HEK293 (cell line): ENCODE results near the gene LAMTOR2.

Experiments
- CTCF ChIA-PET: fragments of 350-600 bp; formaldehyde crosslinking; extraction: SDS; loops from one replicate; lab custom pipeline; 2021; ENCODE audit warnings: antibody characterized with exemption; lab: Yijun Ruan, JAX
- POLR2A ChIA-PET: fragments of 300-600 bp; formaldehyde crosslinking; extraction: SDS; loops from one replicate; lab custom pipeline; 2020; ENCODE audit warnings: antibody characterized with exemption, inconsistent platforms; lab: Yijun Ruan, JAX
- H3K27ac ChIP-seq: fragments of 200-500 bp; sonication (Bioruptor generic); 2 replicates; pipeline ENCODE4 v1.5.1; 2014; ENCODE audit warnings: low read depth, low read length, control low read depth, inconsistent platforms; ENCODE audit errors: extremely low read depth
- H3K36me3 ChIP-seq, 2 experiments: fragments of 200-500 bp in 1 of 2; sonication (Bioruptor generic) in 1 of 2; 1 replicate in 1 of 2; 2 replicates in 1 of 2; pipeline ENCODE4 v1.5.1; 2014 to 2017; ENCODE audit warnings: inconsistent platforms in 2 of 2, low read length in 2 of 2; ENCODE audit not compliant: control insufficient read depth in 2 of 2, insufficient read depth in 1 of 2
- H3K4me1 ChIP-seq: fragments of 200-500 bp; sonication (Bioruptor generic); 2 replicates; pipeline ENCODE4 v1.5.1; 2014; ENCODE audit warnings: mild to moderate bottlenecking, low read length, inconsistent platforms; ENCODE audit not compliant: control insufficient read depth, insufficient read depth
- H3K4me3 ChIP-seq: 2 replicates; pipeline ENCODE4 v1.5.1; 2011; ENCODE audit warnings: low read depth, mild to moderate bottlenecking, control low read depth, low read length, moderate library complexity
- H3K9me3 ChIP-seq: fragments of 200-500 bp; sonication (Bioruptor generic); 2 replicates; pipeline ENCODE4 v1.5.1; 2014; ENCODE audit warnings: low read depth, low read length, inconsistent platforms; ENCODE audit not compliant: control insufficient read depth, insufficient read depth
- MYNN ChIP-seq: fragments of 450-650 bp; formaldehyde crosslinking; IDR thresholded peaks from 2 replicates; pipeline ENCODE4 v1.5.1; 2016; ENCODE audit warnings: missing biosample characterization, missing genetic modification characterization, borderline replicate concordance
- MZF1 ChIP-seq: fragments of 450-650 bp; formaldehyde crosslinking; IDR thresholded peaks from 2 replicates; pipeline ENCODE4 v1.5.1; 2017; ENCODE audit warnings: missing biosample characterization, missing genetic modification characterization, borderline replicate concordance
- PRDM1 ChIP-seq: fragments of 450-650 bp; formaldehyde crosslinking; IDR thresholded peaks from 2 replicates; pipeline ENCODE4; 2016; ENCODE audit warnings: missing biosample characterization, missing genetic modification characterization
- RBAK ChIP-seq: fragments of 450-650 bp; formaldehyde crosslinking; IDR thresholded peaks from 2 replicates; pipeline ENCODE4 v1.5.1; 2016; ENCODE audit warnings: missing biosample characterization, missing genetic modification characterization
- SP7 ChIP-seq: fragments of 450-650 bp; formaldehyde crosslinking; IDR thresholded peaks from 2 replicates; pipeline ENCODE4 v1.5.1; 2016; ENCODE audit warnings: missing biosample characterization, missing genetic modification characterization
- ZBTB17 ChIP-seq: fragments of 450-650 bp; formaldehyde crosslinking; IDR thresholded peaks from 2 replicates; pipeline ENCODE4 v1.5.1; 2016; ENCODE audit warnings: missing biosample characterization, missing genetic modification characterization
- ZBTB8A ChIP-seq: fragments of 450-650 bp; formaldehyde crosslinking; IDR thresholded peaks from 2 replicates; pipeline ENCODE4 v1.5.1; 2016; ENCODE audit warnings: missing biosample characterization, missing genetic modification characterization
- ZNF146 ChIP-seq: fragments of 450-650 bp; formaldehyde crosslinking; IDR thresholded peaks from 2 replicates; pipeline ENCODE4 v1.5.1; 2016; ENCODE audit warnings: missing biosample characterization, missing genetic modification characterization
- ZNF24 ChIP-seq: fragments of 450-650 bp; formaldehyde crosslinking; IDR thresholded peaks from 2 replicates; pipeline ENCODE4 v1.5.1; 2016; ENCODE audit warnings: missing biosample characterization, missing genetic modification characterization
- ZNF423 ChIP-seq: fragments of 450-650 bp; formaldehyde crosslinking; IDR thresholded peaks from 2 replicates; pipeline ENCODE4 v1.5.1; 2016; ENCODE audit warnings: missing biosample characterization, missing genetic modification characterization
- ZNF629 ChIP-seq: fragments of 450-650 bp; formaldehyde crosslinking; IDR thresholded peaks from 2 replicates; pipeline ENCODE4 v1.5.1; 2017; ENCODE audit warnings: missing biosample characterization, missing genetic modification characterization
- ZNF654 ChIP-seq: fragments of 450-650 bp; formaldehyde crosslinking; IDR thresholded peaks from 2 replicates; pipeline ENCODE4 v1.5.1; 2016; ENCODE audit warnings: low read depth, missing biosample characterization, missing genetic modification characterization
- TF ChIP-seq, protein P1 (sequence below): fragments of 450-650 bp; formaldehyde crosslinking; IDR thresholded peaks from 2 replicates; pipeline ENCODE4 v1.5.1; 2016; ENCODE audit warnings: missing biosample characterization, missing genetic modification characterization
- TF ChIP-seq, protein P2 (sequence below): fragments of 450-650 bp; formaldehyde crosslinking; IDR thresholded peaks from 2 replicates; pipeline ENCODE4 v1.5.1; 2016; ENCODE audit warnings: missing biosample characterization, missing genetic modification characterization
- TF ChIP-seq, protein P3 (sequence below): fragments of 450-650 bp; formaldehyde crosslinking; IDR thresholded peaks from 2 replicates; pipeline ENCODE4 v1.5.1; 2016; ENCODE audit warnings: missing biosample characterization, missing genetic modification characterization
- TF ChIP-seq, protein P4 (sequence below): fragments of 450-650 bp; formaldehyde crosslinking; IDR thresholded peaks from 2 replicates; pipeline ENCODE4 v1.5.1; 2016; ENCODE audit warnings: missing biosample characterization, missing genetic modification characterization
- TF ChIP-seq, protein P5 (sequence below): fragments of 450-650 bp; formaldehyde crosslinking; conservative IDR thresholded peaks from 2 replicates; pipeline ENCODE4 v1.5.1; 2016; ENCODE audit warnings: low read depth, missing biosample characterization, missing genetic modification characterization
- TF ChIP-seq, protein P6 (sequence below): fragments of 450-650 bp; formaldehyde crosslinking; IDR thresholded peaks from 2 replicates; pipeline ENCODE4 v1.5.1; 2016; ENCODE audit warnings: missing biosample characterization, missing genetic modification characterization

Gene LAMTOR2

DNA sequence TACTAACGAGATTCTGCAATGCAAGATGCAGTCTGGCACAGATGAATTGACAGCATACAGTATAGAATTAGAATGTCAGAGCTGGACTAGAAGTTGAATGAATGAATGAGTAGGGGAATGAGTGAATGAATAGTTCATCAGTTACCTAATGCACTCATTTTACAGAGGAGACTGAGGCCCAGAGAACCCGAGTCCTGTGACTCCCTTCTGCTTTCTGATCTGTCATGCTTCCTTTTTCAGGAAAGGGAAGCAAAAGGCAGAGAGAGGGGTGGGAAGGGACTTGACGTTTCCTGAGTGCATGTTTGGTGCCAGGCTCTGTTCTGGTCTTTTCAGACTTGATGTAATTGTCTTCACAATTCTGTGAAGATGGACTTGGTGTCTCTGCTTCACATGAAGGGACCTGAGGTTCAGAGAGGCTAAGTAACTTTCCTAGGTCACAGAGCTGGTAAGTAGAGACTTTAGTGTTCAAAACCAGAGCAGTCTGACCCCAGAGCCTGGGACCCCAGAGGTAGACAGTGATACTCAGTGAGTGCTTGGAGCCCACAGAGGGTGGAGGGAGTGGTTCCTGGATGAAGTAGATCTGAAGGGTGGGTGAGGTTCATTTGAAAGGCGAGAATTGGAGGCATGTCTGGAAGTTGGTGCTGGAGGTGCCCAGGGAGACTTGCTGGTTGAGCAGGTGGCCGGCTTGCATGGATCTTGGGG lies 35.7 kb downstream of the LAMTOR2 start:
- TF ChIP-seq, protein P1, sequence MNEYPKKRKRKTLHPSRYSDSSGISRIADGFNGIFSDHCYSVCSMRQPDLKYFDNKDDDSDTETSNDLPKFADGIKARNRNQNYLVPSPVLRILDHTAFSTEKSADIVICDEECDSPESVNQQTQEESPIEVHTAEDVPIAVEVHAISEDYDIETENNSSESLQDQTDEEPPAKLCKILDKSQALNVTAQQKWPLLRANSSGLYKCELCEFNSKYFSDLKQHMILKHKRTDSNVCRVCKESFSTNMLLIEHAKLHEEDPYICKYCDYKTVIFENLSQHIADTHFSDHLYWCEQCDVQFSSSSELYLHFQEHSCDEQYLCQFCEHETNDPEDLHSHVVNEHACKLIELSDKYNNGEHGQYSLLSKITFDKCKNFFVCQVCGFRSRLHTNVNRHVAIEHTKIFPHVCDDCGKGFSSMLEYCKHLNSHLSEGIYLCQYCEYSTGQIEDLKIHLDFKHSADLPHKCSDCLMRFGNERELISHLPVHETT, result no peak
- TF ChIP-seq, protein P2, sequence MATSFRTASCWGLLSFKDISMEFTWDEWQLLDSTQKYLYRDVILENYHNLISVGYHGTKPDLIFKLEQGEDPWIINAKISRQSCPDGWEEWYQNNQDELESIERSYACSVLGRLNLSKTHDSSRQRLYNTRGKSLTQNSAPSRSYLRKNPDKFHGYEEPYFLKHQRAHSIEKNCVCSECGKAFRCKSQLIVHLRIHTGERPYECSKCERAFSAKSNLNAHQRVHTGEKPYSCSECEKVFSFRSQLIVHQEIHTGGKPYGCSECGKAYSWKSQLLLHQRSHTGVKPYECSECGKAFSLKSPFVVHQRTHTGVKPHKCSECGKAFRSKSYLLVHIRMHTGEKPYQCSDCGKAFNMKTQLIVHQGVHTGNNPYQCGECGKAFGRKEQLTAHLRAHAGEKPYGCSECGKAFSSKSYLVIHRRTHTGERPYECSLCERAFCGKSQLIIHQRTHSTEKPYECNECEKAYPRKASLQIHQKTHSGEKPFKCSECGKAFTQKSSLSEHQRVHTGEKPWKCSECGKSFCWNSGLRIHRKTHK (tag by site-specific recombination), result no peak
- no peak for TF ChIP-seq MZF1 (tag by site-specific recombination)
- peak; percentile 86 for TF ChIP-seq ZNF24
- peak; percentile 22; the same call in 1 of the 2 replicates for TF ChIP-seq ZBTB17 (tag by site-specific recombination)
- TF ChIP-seq, protein P3, sequence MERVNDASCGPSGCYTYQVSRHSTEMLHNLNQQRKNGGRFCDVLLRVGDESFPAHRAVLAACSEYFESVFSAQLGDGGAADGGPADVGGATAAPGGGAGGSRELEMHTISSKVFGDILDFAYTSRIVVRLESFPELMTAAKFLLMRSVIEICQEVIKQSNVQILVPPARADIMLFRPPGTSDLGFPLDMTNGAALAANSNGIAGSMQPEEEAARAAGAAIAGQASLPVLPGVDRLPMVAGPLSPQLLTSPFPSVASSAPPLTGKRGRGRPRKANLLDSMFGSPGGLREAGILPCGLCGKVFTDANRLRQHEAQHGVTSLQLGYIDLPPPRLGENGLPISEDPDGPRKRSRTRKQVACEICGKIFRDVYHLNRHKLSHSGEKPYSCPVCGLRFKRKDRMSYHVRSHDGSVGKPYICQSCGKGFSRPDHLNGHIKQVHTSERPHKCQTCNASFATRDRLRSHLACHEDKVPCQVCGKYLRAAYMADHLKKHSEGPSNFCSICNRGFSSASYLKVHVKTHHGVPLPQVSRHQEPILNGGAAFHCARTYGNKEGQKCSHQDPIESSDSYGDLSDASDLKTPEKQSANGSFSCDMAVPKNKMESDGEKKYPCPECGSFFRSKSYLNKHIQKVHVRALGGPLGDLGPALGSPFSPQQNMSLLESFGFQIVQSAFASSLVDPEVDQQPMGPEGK (tag by site-specific recombination), result no peak
- TF ChIP-seq SP7 (tag by site-specific recombination), result no peak
- TF ChIP-seq PRDM1, result no peak
- 0 out of 2 replicates have a peak, but pooled peaks have one; percentile 6 for TF ChIP-seq RBAK
- TF ChIP-seq ZNF423 (tag by site-specific recombination), result no peak
- no peak for TF ChIP-seq MYNN (tag by site-specific recombination)
- TF ChIP-seq, protein P4, sequence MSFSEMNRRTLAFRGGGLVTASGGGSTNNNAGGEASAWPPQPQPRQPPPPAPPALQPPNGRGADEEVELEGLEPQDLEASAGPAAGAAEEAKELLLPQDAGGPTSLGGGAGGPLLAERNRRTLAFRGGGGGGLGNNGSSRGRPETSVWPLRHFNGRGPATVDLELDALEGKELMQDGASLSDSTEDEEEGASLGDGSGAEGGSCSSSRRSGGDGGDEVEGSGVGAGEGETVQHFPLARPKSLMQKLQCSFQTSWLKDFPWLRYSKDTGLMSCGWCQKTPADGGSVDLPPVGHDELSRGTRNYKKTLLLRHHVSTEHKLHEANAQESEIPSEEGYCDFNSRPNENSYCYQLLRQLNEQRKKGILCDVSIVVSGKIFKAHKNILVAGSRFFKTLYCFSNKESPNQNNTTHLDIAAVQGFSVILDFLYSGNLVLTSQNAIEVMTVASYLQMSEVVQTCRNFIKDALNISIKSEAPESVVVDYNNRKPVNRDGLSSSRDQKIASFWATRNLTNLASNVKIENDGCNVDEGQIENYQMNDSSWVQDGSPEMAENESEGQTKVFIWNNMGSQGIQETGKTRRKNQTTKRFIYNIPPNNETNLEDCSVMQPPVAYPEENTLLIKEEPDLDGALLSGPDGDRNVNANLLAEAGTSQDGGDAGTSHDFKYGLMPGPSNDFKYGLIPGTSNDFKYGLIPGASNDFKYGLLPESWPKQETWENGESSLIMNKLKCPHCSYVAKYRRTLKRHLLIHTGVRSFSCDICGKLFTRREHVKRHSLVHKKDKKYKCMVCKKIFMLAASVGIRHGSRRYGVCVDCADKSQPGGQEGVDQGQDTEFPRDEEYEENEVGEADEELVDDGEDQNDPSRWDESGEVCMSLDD (tag by site-specific recombination), result 0 out of 2 replicates have a peak, but pooled peaks have one; percentile 53
- TF ChIP-seq ZBTB8A (tag by site-specific recombination), result no peak
- TF ChIP-seq, all 188 proteins: peak for 4
- H3K4me3 ChIP-seq, result no peak overlapping the region
- no peaks in the 10 kb centered on the region for H3K4me1 ChIP-seq
- POLR2A ChIA-PET, result interaction anchor here (1.1 kb wide), 1 partner anchor 25 kb away, joined by 4 read pairs; no protein-coding TSS in a partner anchor
- H3K36me3 ChIP-seq, result peaks cover 0 to 4% of the 10 kb centered on the region in 2 experiments; a peak in 2 of 3 replicates
- no peaks in the 10 kb centered on the region for H3K9me3 ChIP-seq
- CTCF ChIA-PET, result interaction anchor here (0.6 to 22.5 kb wide), 25 partner anchors 8 to 356 kb away, joined by 3 to 1029 read pairs (median 5); partner anchors contain the start of genes LMNA and MEX3A
- no peak overlapping the region for H3K27ac ChIP-seq

DNA sequence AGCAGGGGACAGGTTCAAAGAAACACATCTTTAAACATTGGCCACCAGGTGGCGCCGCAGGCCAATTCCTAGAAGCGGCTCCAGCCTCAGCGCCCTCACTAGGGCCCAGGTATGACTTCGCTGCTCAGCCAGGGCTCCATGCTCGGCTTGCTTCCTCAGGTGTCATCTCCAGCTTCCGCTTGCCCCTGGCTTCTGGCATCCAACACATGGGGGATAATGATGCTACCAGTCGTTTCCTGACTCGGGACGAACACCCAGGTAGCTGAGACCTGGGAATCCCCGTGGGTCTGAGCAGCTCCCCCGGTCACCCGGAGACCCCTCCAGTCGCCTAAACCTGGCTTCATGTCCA lies 36.2 kb downstream of the LAMTOR2 start:
- POLR2A ChIA-PET, result interaction anchor here (1.1 kb wide), 1 partner anchor 24 kb away, joined by 4 read pairs; no protein-coding TSS in a partner anchor
- H3K36me3 ChIP-seq, result peaks cover 0 to 4% of the 10 kb centered on the region in 2 experiments; a peak in 2 of 3 replicates
- H3K4me3 ChIP-seq, result no peak overlapping the region
- no peaks in the 10 kb centered on the region for H3K4me1 ChIP-seq
- no peaks in the 10 kb centered on the region for H3K9me3 ChIP-seq
- no peak overlapping the region for H3K27ac ChIP-seq
- CTCF ChIA-PET, result interaction anchor here (0.6 to 22.5 kb wide), 22 partner anchors 8 to 355 kb away, joined by 3 to 1029 read pairs (median 5); partner anchors contain the start of genes LMNA and MEX3A
- TF ChIP-seq ZNF654 (tag by site-specific recombination), result peak; percentile 86
- TF ChIP-seq ZNF146 (tag by site-specific recombination), result no peak
- TF ChIP-seq, protein P5, sequence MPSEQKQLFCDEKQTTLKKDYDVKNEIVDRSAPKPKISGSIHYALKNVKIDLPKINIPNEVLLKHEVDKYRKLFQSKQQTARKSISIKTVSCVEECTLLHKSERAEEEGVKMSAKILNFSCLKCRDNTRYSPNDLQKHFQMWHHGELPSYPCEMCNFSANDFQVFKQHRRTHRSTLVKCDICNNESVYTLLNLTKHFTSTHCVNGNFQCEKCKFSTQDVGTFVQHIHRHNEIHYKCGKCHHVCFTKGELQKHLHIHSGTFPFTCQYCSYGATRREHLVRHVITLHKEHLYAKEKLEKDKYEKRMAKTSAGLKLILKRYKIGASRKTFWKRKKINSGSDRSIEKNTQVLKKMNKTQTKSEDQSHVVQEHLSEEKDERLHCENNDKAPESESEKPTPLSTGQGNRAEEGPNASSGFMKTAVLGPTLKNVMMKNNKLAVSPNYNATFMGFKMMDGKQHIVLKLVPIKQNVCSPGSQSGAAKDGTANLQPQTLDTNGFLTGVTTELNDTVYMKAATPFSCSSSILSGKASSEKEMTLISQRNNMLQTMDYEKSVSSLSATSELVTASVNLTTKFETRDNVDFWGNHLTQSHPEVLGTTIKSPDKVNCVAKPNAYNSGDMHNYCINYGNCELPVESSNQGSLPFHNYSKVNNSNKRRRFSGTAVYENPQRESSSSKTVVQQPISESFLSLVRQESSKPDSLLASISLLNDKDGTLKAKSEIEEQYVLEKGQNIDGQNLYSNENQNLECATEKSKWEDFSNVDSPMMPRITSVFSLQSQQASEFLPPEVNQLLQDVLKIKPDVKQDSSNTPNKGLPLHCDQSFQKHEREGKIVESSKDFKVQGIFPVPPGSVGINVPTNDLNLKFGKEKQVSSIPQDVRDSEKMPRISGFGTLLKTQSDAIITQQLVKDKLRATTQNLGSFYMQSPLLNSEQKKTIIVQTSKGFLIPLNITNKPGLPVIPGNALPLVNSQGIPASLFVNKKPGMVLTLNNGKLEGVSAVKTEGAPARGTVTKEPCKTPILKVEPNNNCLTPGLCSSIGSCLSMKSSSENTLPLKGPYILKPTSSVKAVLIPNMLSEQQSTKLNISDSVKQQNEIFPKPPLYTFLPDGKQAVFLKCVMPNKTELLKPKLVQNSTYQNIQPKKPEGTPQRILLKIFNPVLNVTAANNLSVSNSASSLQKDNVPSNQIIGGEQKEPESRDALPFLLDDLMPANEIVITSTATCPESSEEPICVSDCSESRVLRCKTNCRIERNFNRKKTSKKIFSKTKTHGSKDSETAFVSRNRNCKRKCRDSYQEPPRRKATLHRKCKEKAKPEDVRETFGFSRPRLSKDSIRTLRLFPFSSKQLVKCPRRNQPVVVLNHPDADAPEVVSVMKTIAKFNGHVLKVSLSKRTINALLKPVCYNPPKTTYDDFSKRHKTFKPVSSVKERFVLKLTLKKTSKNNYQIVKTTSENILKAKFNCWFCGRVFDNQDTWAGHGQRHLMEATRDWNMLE (tag by site-specific recombination), result no peak
- 0 out of 2 replicates have a peak, but pooled peaks have one; percentile 19 for TF ChIP-seq ZNF629
- 0 out of 2 replicates have a peak, but pooled peaks have one; percentile 28 for TF ChIP-seq ZBTB8A (tag by site-specific recombination)
- TF ChIP-seq, protein P6, sequence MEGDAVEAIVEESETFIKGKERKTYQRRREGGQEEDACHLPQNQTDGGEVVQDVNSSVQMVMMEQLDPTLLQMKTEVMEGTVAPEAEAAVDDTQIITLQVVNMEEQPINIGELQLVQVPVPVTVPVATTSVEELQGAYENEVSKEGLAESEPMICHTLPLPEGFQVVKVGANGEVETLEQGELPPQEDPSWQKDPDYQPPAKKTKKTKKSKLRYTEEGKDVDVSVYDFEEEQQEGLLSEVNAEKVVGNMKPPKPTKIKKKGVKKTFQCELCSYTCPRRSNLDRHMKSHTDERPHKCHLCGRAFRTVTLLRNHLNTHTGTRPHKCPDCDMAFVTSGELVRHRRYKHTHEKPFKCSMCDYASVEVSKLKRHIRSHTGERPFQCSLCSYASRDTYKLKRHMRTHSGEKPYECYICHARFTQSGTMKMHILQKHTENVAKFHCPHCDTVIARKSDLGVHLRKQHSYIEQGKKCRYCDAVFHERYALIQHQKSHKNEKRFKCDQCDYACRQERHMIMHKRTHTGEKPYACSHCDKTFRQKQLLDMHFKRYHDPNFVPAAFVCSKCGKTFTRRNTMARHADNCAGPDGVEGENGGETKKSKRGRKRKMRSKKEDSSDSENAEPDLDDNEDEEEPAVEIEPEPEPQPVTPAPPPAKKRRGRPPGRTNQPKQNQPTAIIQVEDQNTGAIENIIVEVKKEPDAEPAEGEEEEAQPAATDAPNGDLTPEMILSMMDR (tag by site-specific recombination), result peak; percentile 93
- TF ChIP-seq SP7 (tag by site-specific recombination), result peak; percentile 43; the same call in 1 of the 2 replicates
